ENCODE measurements around the gene CD163.

DNA sequence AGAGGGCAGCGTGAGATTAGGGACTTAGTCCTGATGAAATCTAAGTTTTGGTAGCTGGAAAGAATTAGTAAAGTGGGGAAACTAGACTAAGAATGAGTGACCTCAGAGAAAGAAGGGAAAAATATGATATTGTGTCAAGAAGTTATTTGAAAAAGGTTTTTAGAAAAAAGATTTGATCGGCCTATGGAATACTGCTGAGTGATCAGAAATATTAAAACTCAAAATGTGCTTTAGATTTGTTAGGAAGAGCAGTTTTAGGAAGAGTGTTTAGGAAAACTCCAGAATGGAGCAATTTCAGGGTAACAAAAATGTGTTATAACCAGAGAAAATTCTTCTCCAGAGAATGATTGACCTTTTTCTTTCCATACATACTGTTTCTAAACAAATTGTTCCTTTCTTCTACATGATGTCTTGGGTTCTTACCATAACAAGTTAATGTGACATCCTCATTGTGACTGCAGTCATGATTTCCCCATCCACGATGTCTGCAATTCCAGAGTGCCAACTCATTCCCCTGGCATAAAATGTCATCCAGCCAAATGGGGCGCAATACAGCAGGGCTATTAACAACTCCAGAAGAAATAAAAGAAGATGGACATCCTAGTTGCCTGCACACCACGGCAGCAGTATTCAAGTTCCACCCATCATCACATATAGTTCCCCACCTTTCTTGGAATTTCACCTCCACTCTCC lies 71.4 kb downstream of the CD163 start:
- TF ChIP-seq, protein P1, sequence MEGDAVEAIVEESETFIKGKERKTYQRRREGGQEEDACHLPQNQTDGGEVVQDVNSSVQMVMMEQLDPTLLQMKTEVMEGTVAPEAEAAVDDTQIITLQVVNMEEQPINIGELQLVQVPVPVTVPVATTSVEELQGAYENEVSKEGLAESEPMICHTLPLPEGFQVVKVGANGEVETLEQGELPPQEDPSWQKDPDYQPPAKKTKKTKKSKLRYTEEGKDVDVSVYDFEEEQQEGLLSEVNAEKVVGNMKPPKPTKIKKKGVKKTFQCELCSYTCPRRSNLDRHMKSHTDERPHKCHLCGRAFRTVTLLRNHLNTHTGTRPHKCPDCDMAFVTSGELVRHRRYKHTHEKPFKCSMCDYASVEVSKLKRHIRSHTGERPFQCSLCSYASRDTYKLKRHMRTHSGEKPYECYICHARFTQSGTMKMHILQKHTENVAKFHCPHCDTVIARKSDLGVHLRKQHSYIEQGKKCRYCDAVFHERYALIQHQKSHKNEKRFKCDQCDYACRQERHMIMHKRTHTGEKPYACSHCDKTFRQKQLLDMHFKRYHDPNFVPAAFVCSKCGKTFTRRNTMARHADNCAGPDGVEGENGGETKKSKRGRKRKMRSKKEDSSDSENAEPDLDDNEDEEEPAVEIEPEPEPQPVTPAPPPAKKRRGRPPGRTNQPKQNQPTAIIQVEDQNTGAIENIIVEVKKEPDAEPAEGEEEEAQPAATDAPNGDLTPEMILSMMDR (conservative IDR thresholded peaks at IDR 0.05 in 1 of 2, IDR thresholded peaks at IDR 0.05 in 1 of 2; ENCODE audit: low read depth in 1 of 2, low read length in 2 of 2) = no peak
- TF ChIP-seq EZH2 (IDR thresholded peaks at IDR 0.05; ENCODE audit: low read length, missing control alignments) = no peak

Data from fibroblast of lung (primary cell).